HFFc6 (cell line): ENCODE results near the gene RBM39. TPM values are rescaled to one million over a fixed set of nuclear protein-coding genes. Genes with fewer than 3 reads are reported as not detected.
A peak's percentile ranks its signal among the peaks of the same experiment; 100 is the strongest.
"Not testable (repeated sequence)": the region's sequence is repeated elsewhere in the genome, so short reads cannot be mapped to it uniquely, and the experiment has no call there.

ENCODE experiments used
- DNase-seq: peaks from one replicate; pipeline ENCODE4 v3.0.0-alpha.2; 2018
- H3K27ac Mint-ChIP-seq: 2 replicates; pipeline ENCODE4 v1.8.0; 2020; ENCODE audit warnings: mild to moderate bottlenecking, mixed read lengths
- H3K27me3 Mint-ChIP-seq: 2 replicates; pipeline ENCODE4 v1.8.0; 2021; ENCODE audit warnings: mild to moderate bottlenecking, moderate library complexity, mixed read lengths; ENCODE audit not compliant: insufficient read depth
- H3K36me3 Mint-ChIP-seq: 2 replicates; pipeline ENCODE4 v1.8.0; 2021; ENCODE audit warnings: low read depth, mixed read lengths
- H3K4me1 Mint-ChIP-seq: 2 replicates; pipeline ENCODE4 v1.8.0; 2020; ENCODE audit warnings: low read depth, mixed read lengths
- H3K4me3 Mint-ChIP-seq: 2 replicates; pipeline ENCODE4 v1.8.0; 2020; ENCODE audit warnings: mild to moderate bottlenecking, moderate library complexity, mixed read lengths
- H3K9me3 Mint-ChIP-seq: 2 replicates; pipeline ENCODE4 v1.8.0; 2020; ENCODE audit warnings: mild to moderate bottlenecking, mixed read lengths
- CTCF ChIP-seq: fragments of 200-600 bp; sonication (generic); IDR thresholded peaks from 2 replicates; pipeline ENCODE4 v1.5.0; 2021; ENCODE audit warnings: antibody characterized with exemption, mild to moderate bottlenecking
- total RNA-seq, 6 experiments: library from RNA; stranded (reverse); fragmentation: NEBNext Ultra II Directional; extraction: Animal tissue kit (Norgen Biotek cat#: 25700); gene quantifications; 2 replicates in 1 of 6; 3 replicates in 5 of 6; pipeline ENCODE4 v1.2.3, GENCODE V29; 2021

RBM39 gene
- total RNA-seq, 6 experiments from 2014 or later, result 162 to 198 (median 185) TPM

- no peak overlapping the region for H3K4me3 Mint-ChIP-seq
- DNase-seq, result no peak
- H3K9me3 Mint-ChIP-seq, result no peaks in the 10 kb centered on the region
- peaks cover 23% of the 10 kb centered on the region for H3K4me1 Mint-ChIP-seq
- H3K27me3 Mint-ChIP-seq, result peaks cover 19% of the 10 kb centered on the region
- H3K27ac Mint-ChIP-seq, result peak overlapping the region; percentile 48
- no peak for TF ChIP-seq CTCF
- peaks cover 50% of the 10 kb centered on the region for H3K36me3 Mint-ChIP-seq
Measured at GRCh38 chr20:35724321-35725230, 17.5 kb downstream of the RBM39 start.

- Mint-ChIP-seq H3K36me3 (peaks cover 46% of the 10 kb centered on the region), H3K27me3 (peaks cover 19% of the 10 kb centered on the region), H3K4me1 (peaks cover 27% of the 10 kb centered on the region), H3K27ac (0 out of 2 replicates have a peak overlapping the region, but pooled peaks have one; percentile 6)
- not testable (repeated sequence) for H3K9me3 Mint-ChIP-seq, DNase-seq, H3K4me3 Mint-ChIP-seq
Measured at GRCh38 chr20:35723652-35724320, 18.3 kb downstream of the RBM39 start.

- Mint-ChIP-seq H3K36me3 (peaks cover 47% of the 10 kb centered on the region), H3K27me3 (peaks cover 19% of the 10 kb centered on the region), H3K4me1 (peaks cover 29% of the 10 kb centered on the region), H3K27ac (peak overlapping the region; percentile 40)
- not testable (repeated sequence) for H3K9me3 Mint-ChIP-seq, H3K4me3 Mint-ChIP-seq, DNase-seq
Measured at GRCh38 chr20:35723275-35723639, 18.8 kb downstream of the RBM39 start.

GRCh38 chr20:35721621-35722020, 20.4 kb downstream of the RBM39 start:
- Mint-ChIP-seq H3K27ac (peak overlapping the region; percentile 45), H3K27me3 (peaks cover 16% of the 10 kb centered on the region), H3K4me3 (no peak overlapping the region; the same call in 1 of the 2 replicates), H3K36me3 (peaks cover 53% of the 10 kb centered on the region), H3K9me3 (no peaks in the 10 kb centered on the region), H3K4me1 (peaks cover 32% of the 10 kb centered on the region)
- DNase-seq, result no peak
- TF ChIP-seq CTCF, result no peak

- Mint-ChIP-seq H3K27me3 (peaks cover 18% of the 10 kb centered on the region), H3K4me3 (no peak overlapping the region), H3K27ac (peak overlapping the region; percentile 45), H3K9me3 (no peaks in the 10 kb centered on the region), H3K36me3 (peaks cover 53% of the 10 kb centered on the region), H3K4me1 (peaks cover 32% of the 10 kb centered on the region)
- no peak for DNase-seq
- TF ChIP-seq CTCF, result no peak
Measured at GRCh38 chr20:35721219-35721618, 20.8 kb downstream of the RBM39 start.

- TF ChIP-seq CTCF, result no peak
- Mint-ChIP-seq H3K36me3 (peaks cover 53% of the 10 kb centered on the region), H3K27ac (peak overlapping the region; percentile 75), H3K4me3 (peak overlapping the region; percentile 22; the same call in 1 of the 2 replicates), H3K27me3 (peaks cover 16% of the 10 kb centered on the region), H3K9me3 (no peaks in the 10 kb centered on the region), H3K4me1 (peaks cover 32% of the 10 kb centered on the region)
- no peak for DNase-seq
Measured at GRCh38 chr20:35720165-35721123, 21.6 kb downstream of the RBM39 start.
